Fibroblast of the aortic adventitia (primary cell): Measurements from ENCODE around the gene RNU6-9. TPM values are rescaled to one million over a fixed set of nuclear protein-coding genes. Genes with fewer than 3 reads are reported as not detected.
A peak's percentile ranks its signal among the peaks of the same experiment; 100 is the strongest.

ENCODE experiments used
- DNase-seq: peaks from one replicate; pipeline ENCODE4 v3.0.0-alpha.2; 2010; ENCODE audit warnings: low read depth
- H3K4me3 ChIP-seq: 2 replicates; pipeline ENCODE4 v1.5.1; 2011; ENCODE audit warnings: low read depth, mild to moderate bottlenecking, control low read depth, low read length, moderate library complexity
- total RNA-seq: library from RNA; depleted of rRNA; stranded (reverse); fragments of >200 nt; gene quantifications from 2 replicates; pipeline ENCODE4 v1.2.3, GENCODE V29; 2012; ENCODE audit warnings: low replicate concordance
- TF ChIP-seq, protein P1 (sequence below): IDR thresholded peaks from 2 replicates; pipeline ENCODE4 v1.5.1; 2011; ENCODE audit warnings: mild to moderate bottlenecking, low read length, control low read depth, inconsistent platforms; ENCODE audit not compliant: insufficient read depth

Gene RNU6-9
- total RNA-seq, 1 donor = not detected

DNA sequence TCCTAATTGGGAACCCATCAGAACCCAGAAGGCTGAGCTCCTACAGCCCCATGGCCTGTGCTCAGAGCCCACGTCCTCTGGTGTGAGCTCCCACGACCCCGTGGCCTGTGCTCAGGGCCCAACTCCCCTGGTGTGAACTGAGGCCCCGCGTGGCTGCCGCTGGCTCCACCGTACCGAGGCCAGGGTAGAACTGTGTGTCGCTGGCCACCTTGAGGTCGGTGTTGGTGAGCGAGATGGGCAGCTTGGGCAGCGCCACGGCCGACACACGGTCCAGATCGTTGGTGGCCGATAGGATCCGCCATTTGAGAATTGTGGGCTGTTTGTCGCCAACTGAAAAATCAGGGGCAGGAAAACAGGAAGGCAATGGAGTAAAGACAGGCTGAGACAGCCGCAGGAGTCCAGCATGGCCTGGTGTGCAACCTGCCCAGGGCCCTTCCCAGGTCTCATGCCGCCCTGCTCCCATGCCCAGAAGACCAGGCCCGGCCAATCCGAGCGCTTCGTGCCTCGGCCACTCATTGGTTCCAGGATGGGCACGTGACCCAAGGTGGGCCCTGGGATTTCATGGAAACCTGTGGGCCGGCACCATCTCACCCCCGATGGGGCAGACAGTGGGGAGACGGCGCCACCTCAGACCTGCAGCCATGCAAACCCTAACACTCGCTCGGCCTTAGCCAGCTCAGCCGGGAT lies 11.8 kb upstream of the RNU6-9 start:
- no peak for DNase-seq
- no peak overlapping the region for H3K4me3 ChIP-seq
- TF ChIP-seq, protein P1, sequence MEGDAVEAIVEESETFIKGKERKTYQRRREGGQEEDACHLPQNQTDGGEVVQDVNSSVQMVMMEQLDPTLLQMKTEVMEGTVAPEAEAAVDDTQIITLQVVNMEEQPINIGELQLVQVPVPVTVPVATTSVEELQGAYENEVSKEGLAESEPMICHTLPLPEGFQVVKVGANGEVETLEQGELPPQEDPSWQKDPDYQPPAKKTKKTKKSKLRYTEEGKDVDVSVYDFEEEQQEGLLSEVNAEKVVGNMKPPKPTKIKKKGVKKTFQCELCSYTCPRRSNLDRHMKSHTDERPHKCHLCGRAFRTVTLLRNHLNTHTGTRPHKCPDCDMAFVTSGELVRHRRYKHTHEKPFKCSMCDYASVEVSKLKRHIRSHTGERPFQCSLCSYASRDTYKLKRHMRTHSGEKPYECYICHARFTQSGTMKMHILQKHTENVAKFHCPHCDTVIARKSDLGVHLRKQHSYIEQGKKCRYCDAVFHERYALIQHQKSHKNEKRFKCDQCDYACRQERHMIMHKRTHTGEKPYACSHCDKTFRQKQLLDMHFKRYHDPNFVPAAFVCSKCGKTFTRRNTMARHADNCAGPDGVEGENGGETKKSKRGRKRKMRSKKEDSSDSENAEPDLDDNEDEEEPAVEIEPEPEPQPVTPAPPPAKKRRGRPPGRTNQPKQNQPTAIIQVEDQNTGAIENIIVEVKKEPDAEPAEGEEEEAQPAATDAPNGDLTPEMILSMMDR = no peak

DNA sequence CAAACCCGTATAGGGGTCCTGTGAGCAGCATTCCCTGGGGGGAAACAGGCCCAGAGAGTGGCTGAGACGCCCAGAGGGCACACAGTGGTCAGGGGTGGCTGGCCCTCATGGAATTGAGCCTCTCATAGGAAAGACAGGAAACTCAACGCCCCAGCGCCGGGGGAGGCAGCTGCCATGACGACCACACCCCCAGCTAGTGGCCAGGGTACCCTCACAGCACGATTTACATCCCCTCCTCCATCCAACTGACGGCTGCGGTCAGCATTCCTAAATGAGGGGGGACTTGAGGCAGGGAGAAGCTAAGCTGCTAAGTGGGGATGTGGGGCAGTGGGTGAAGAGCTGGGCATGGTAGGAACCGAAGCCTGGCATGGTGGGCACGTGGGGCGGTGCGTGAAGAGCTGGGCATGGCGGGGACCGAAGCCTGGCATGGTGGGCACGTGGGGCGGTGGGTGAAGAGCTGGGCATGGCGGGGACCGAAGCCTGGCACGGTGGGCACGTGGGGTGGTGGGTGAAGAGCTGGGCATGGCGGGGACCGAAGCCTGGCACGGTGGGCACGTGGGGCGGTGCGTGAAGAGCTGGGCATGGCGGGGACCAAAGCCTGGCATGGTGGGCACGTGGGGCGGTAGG lies 10.3 kb upstream of the RNU6-9 start:
- H3K4me3 ChIP-seq = no peak overlapping the region
- TF ChIP-seq, protein P1 = no peak
- no peak for DNase-seq

DNA sequence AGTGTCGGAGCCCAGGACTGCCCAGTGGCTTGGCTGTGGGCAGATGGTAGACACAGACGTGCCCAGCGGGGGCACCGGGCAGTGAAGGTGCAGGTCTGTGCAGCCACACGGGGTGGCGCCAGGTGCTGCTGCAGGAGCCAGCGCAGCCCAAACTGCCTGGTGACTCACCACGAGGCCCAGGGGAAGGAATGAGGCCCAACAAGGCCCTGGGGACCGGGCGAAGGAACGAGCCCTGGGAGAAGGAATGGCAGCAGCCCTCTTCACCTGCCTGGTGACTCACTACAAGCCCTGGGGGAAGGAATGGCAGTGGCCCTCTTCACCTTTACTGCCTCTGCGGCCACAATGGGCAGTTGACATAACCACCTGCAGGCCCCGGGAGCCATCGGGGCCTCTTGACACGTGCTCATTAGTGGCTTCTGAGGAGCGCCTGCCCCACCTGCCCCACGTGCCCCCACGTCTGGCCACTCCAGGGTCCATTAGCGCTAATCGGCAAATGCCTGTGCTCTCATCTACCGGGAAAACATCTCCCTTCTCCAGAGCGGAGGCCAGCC lies 9.5 kb upstream of the RNU6-9 start:
- DNase-seq = no peak
- TF ChIP-seq, protein P1 = no peak
- H3K4me3 ChIP-seq = no peak overlapping the region

DNA sequence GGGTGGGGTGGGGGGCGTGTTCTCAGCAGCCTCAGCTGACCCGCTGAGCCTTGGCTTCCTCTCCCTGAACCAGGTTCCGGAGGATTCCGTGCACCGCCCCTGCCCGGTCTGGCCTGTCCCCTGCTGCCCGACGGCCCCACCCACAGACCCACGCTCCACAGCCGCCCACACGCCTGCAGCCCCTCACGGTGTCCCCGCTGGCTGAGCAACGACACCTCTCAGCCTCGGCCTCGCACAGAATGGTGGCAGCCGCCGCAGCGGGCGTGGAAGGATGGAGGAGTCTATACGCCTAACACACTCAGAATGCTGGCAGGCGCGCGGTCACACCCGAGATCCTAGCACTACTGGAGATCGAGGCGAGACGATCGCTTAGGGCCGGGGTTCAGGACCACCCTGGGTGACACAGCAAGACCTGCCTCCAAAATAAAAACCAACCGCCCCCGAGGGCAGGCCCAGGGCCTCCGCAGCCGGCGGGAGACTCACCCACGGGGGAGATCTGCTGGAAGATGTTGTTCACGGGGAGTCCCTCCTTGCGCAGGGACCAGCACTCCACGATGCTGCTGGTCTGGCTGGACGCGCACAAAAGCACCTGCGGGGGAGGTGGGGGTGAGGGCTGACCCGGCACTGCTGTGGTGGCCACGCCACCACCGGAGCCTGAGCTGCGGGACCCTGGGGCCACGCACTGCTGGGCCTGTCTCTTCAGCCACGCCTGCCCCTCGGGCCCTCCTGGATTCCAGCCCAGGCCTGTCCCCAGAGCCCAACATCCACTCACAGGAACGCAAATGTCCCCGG lies 8.7 kb upstream of the RNU6-9 start:
- TF ChIP-seq, protein P1 = no peak
- no peak for DNase-seq

DNA sequence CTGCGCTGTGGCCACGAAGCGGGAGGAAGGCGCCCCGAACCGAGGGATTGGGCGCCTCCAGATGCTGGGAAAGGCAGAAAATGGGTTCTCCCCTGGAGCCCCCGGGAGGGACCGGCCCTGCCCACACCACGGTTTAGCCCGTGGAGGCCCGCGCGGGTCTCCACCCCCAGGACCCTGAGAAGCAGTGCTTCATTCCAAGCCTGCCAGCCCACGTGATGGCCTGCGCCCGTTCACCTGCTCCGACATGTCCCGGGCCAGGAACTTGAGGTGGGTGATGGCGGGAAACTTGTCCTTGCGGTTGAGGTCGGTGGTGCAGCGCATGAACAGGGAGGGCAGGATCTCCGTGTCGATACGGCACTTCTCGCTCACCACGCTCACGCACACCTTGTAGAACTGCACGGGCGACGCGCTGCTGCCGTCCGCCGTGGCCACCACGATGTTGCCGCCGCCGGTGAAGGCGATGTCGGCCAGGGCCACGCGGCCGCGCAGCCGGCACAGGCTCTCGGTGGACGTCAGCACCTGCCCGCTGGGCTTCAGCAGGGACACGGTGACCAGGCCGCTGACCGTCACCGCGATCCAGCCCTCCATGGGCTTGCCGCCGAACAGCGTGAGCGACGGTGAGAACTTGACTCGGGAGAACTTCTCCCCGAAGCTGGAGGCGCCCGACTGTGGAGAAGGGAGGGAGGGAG lies 7.6 kb upstream of the RNU6-9 start:
- TF ChIP-seq, protein P1 = no peak
- H3K4me3 ChIP-seq = no peak overlapping the region
- DNase-seq = no peak

More for the DNA sequence above, 8.7 kb upstream of the RNU6-9 start:
- H3K4me3 ChIP-seq = no peak overlapping the region

DNA sequence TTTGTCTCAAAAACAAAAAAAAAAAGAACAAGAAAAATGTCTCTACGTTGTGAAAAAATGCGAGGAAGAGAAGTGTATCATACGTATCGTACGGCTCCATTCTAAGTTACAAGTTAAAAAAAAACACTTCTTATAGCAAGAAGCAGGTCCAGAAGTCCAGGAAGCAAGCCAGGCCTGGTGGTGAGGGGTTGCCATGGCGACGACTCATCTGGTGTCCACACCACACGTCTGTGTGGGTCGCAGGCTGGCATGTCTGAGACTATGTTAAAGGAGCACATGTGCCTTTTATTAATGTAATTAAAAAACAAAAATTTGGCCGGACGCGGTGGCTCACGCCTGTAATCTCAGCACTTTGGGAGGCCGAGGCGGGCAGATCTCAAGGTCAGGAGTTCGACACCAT lies 6.2 kb upstream of the RNU6-9 start:
- no peak overlapping the region for H3K4me3 ChIP-seq
- TF ChIP-seq, protein P1 = peak; percentile 7
- DNase-seq = no peak
